GM13976 (cell line): ENCODE data around the gene MPP1.

Experiments
- DNase-seq: peaks from one replicate; pipeline ENCODE4 v3.0.0; 2012; ENCODE audit warnings: low spot score
- CTCF ChIP-seq: IDR thresholded peaks from 2 replicates; pipeline ENCODE4 v1.5.1; 2012; ENCODE audit warnings: borderline replicate concordance, mild to moderate bottlenecking; ENCODE audit not compliant: insufficient read depth; ENCODE audit errors: extremely low read depth, missing control alignments, control extremely low read depth
- in situ Hi-C: fragments of 300-500 bp; cut with MboI; formaldehyde crosslinking; loops from one replicate; pipeline ENCODE4 v1.12.0; 2022; ENCODE audit warnings: low sequenced_read_pairs, mixed read lengths, inconsistent platforms; ENCODE audit not compliant: unreplicated experiment

MPP1 gene

GRCh38 chrX:154751669-154752271 lies 53.5 kb downstream of the MPP1 start:
- DNase-seq = no peak
- in situ Hi-C loops = no loop called here
- TF ChIP-seq CTCF = no peak

- in situ Hi-C loops = no loop called here
- no peak for TF ChIP-seq CTCF
- DNase-seq = no peak
Measured at GRCh38 chrX:154751203-154751668, 54.0 kb downstream of the MPP1 start.

GRCh38 chrX:154750301-154751202 lies 54.7 kb downstream of the MPP1 start, which contains the start of gene GAB3:
Gene GAB3 (minus strand): TSS chrX:154751077. CDS start chrX:154751025, 52 bp downstream.
- no peak for TF ChIP-seq CTCF
- in situ Hi-C loops = no loop called here
- peak; percentile 39 for DNase-seq

- no peak for DNase-seq
- TF ChIP-seq CTCF = no peak
- in situ Hi-C loops = loop anchor here (25.0 kb wide), 1 partner anchor 163 kb away; the partner anchor contains the start of gene CTAG1A
Measured at GRCh38 chrX:154749856-154750255, 55.4 kb downstream of the MPP1 start.

- peak; percentile 45 for DNase-seq
- TF ChIP-seq CTCF = peak; percentile 53
- in situ Hi-C loops = loop anchor here (25.0 kb wide), 1 partner anchor 162 kb away; the partner anchor contains the start of gene CTAG1A
Measured at GRCh38 chrX:154748712-154749339, 56.5 kb downstream of the MPP1 start.

GRCh38 chrX:154742613-154743012 lies 62.7 kb downstream of the MPP1 start:
- no peak for DNase-seq
- in situ Hi-C loops = loop anchor here (25.0 kb wide), 1 partner anchor 155 kb away; the partner anchor contains the start of gene CTAG1A
- no peak for TF ChIP-seq CTCF
